ENCODE data around the gene NAT14. TPM values are rescaled to one million over a fixed set of nuclear protein-coding genes. Genes with fewer than 3 reads are reported as not detected.

The NAT14 gene, protein sequence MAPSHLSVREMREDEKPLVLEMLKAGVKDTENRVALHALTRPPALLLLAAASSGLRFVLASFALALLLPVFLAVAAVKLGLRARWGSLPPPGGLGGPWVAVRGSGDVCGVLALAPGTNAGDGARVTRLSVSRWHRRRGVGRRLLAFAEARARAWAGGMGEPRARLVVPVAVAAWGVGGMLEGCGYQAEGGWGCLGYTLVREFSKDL
- total RNA-seq = 16.7 and 39.8 TPM in 2 replicates

DNA sequence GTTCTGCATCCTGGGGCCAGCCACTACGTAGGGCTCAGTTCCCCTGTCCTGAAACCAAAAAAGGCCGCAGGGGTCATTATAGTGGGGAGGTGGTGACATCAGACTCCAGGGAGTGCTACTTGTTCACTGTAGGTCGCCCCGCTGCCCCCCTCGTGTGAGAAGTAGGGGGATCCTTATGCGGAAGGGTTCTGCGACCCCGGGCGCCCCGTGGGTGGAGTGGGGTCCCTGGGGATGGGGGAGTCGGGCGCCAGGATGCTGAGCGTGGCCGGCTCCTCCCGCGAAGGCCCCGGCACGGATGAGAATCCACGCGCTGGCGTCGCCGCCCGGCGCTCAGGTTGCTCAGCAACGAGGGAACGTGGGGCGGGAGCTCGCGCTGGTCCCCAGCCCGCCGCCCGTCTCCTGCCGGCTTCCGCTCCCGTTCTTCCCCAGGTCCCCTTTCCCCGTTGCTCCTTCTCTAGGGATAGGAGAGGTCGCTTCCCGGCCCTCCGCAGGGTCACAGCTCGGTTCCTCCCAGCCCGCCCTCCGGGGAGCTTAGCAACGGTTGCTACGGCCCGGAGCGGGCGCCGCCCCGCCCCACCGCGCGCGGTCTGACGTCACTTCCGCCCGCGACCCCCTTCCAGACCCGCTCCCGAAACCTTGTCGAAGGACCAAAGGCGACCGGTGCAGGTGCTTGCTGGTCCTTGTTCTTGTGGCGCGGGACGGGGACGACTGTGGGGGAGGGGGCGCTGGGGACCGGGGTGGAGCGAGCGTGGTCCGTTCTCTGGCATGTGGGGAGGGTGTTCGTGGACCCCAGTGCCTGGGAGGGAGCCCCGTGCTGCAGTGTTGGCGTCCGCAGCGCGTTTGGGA is at the start of gene NAT14:
TSS of gene NAT14 (plus strand) at position 596 of the 846 bp plus-strand sequence. CDS start 521 bp downstream, outside the sequence.

DNA sequence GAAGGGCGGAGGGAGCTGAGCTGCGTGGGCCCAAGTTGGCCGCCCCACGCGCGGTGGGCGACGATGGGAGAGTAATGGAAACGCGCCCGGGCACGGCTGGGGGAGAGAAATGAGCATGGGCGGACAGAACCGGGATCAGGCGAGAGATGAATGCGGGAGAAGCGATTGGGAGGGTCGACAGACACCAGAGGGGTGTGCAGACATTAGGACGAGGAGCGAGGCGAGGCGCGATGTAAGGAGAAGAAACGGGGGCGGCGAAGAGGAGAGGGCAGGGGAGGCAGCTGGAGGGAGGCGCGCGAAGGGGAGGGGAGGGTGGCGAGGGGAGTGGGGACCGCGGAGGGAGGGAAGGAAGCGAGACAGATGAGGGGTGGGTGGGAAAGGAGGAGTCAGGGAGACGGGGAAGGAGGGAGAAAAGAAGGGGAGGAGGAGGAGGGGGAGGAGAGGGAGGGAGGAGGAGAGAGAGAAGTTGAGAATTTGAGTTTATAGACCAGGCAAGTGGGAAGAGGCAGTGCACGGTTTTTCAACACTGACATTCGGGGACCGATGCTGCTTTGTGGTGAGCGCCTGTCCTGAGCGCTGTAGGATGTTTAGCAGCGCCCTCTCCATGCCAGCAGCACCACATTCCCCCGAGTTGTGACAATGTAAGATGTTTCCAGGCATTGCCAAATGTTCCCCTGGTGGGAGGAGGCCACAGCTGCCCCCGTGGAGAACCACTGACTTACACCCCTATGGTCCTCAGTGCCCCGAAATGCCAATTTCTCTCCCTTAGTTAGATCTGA is 41.8 kb upstream of the NAT14 start, which contains the start of gene SHISA7:
TSS of gene SHISA7 (minus strand) at position 256 of the 779 bp plus-strand sequence. CDS start 437 bp downstream, outside the sequence.

DNA sequence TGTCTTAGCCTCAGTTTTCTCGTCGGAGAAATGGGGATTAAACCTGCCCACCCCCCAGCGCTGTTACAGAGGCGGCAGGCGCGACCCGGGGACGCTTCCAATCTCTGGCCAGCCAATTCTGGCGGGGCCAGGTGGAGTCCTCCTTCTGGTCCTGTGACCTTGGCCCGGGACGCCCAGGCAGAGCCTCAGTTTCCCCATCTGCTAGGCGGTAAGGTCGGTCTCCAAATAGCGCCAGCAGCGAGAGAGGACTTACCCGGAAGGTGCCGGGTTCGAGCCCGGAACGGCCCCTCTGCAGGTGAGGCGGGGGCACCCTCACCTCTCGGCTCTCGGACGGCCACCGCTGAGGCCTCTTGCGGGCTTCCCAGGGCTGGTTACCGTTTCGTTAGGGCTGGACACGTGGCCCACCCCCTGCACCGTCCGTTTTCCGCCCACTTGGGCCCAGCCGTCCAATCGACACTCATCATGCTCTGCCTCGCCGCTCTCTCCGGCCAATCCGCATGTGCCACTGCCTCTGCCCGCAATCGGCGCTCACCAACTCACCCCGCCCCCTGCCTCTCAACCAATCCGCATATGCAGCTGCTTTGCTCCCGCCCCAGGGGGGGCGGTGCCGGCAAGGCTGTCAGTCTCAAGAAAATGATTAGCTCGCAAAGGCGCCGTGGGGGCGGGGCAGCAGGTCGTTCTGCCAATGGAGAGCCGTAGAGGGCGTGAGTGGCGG is 23.6 kb upstream of the NAT14 start, which contains the start of gene ISOC2:
TSS of gene ISOC2 (minus strand) at position 384 of the 715 bp plus-strand sequence. CDS start 5,156 bp downstream, outside the sequence.

DNA sequence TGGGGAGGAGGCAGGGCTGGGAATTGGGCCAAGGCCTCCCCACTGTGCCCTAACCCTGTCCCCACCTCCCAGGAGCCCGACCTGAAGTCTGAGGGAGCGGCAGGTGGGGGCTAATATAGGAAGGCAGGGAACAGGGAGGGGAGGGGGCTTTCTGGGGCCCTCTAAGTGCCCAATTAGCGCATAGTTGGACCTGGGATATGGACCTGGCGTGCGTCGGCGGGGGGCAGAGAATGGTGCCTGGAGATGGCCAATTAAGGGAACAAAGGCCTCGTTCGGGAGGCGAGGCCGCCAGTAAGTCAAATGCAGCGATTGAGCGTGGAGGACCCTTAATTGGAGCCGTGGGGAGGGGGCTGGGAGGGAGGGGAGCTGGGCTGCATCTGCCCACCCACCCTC is 20.3 kb upstream of the NAT14 start, which contains the start of gene C19orf85:
TSS of gene C19orf85 (minus strand) at position 90 of the 393 bp plus-strand sequence. CDS start 197 bp downstream, outside the sequence.

DNA sequence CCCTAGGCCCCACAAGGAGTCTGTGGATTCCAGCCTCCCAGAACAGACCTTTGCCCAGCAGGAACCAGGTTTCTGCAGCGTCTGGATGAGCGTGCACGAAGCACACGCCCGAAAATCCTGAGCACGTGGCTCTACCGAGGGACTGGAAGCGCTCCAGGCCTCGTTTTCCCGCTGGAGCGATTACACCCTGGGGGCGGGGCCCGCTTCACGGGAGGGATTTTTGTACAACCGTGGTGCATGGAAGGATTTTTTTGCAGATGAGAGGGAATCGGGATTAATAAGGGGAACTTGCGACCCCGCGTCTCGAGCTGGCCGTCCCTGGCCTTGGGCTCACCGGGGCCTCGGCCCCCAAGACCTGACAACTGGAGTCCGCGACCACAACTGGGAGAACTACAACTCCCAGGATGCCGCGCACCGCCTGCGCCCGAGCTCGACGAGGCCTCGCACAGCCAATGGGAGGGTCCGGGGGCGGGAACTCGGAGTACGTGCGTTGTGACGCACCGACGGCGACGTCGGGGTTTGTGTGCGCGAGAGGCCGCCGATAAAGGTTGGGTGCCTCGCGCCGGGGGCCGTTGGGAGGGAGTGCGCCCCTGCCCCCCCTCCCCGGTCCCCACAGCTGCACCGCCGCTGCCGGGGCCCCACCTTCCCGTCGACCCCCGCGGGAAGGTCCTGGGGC is 8.8 kb upstream of the NAT14 start, which contains the start of gene ZNF628:
TSS of gene ZNF628 (plus strand) at position 518 of the 676 bp plus-strand sequence. CDS start 3,294 bp downstream, outside the sequence.

DNA sequence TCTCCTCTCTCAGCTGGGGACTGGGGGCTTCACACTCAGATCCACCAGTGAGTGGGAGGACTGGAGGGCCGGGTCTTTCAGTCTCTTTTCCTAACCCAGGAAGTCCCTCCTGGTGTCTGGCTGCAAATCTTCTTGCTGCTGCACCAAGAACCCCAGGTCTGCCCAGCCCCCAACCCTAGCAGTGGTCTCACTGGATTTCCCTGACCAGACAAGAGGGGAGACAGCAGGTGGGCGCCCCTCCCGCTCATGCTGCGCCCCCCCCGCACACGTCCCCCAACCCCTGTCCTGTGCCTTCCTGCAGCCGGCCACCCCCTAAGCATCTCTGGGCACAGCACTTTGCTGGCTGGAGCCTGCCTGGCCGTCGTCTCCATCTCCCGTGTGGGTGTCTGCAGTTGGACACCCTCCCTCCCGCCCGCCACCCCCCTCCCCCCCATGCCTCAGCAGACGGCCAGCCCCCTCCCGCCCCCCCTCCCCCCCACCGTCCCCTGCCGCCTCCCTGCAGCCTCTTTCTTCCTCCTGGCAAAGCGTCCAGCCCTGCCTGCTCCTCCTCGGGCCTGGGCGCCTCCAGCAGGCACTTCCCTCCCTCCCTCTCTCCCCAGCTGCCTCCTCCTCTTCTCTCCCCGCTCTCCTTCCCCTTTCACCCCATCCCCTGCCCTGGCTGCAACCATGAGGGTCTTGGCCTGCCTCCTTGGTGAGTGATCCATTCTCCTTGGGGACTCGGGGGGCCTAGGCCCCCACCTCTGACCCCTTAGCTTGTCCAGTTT is 3.1 kb downstream of the NAT14 start, which contains the start of gene SSC5D:
TSS of gene SSC5D (plus strand) at position 513 of the 764 bp plus-strand sequence. CDS start at position 667, 154 bp downstream.

Other genes starting within 250 kb of the NAT14 start
- 38.7 and 50.4 TPM in 2 replicates for gene PPP6R1, start 226.2 kb upstream of the NAT14 start, total RNA-seq
- gene HSPBP1, start 205.1 kb upstream of the NAT14 start, total RNA-seq = 61.6 and 84.8 TPM in 2 replicates
- 1.6 and 5.0 TPM in 2 replicates for gene BRSK1, start 201.2 kb upstream of the NAT14 start, total RNA-seq
- not detected in 2 replicates for gene TMEM150B, start 159.8 kb upstream of the NAT14 start, total RNA-seq
- gene KMT5C, start 145.3 kb upstream of the NAT14 start, total RNA-seq = 14.7 and 18.8 TPM in 2 replicates
- gene COX6B2, start 130.5 kb upstream of the NAT14 start, total RNA-seq = 0.35 TPM in 1 of 2 replicates, not detected in the other
- not detected in 2 replicates for gene GARIN5B, start 121.9 kb upstream of the NAT14 start, total RNA-seq
- 5.5 and 6.1 TPM in 2 replicates for gene IL11, start 114.7 kb upstream of the NAT14 start, total RNA-seq
- not detected in 2 replicates for gene TMEM190, start 108.4 kb upstream of the NAT14 start, total RNA-seq
- 11.8 and 33.3 TPM in 2 replicates for gene TMEM238, start 100.9 kb upstream of the NAT14 start, total RNA-seq
- 279 and 544 TPM in 2 replicates for gene RPL28, start 99.3 kb upstream of the NAT14 start, total RNA-seq
- gene UBE2S, start 77.4 kb upstream of the NAT14 start, total RNA-seq = 144 and 190 TPM in 2 replicates
- not detected in 2 replicates for gene SHISA7, start 41.9 kb upstream of the NAT14 start, total RNA-seq
- 70.7 and 87.7 TPM in 2 replicates for gene ISOC2, start 23.5 kb upstream of the NAT14 start, total RNA-seq
- gene C19orf85, start 20.4 kb upstream of the NAT14 start, total RNA-seq = not detected in 2 replicates
- gene ZNF628, start 8.6 kb upstream of the NAT14 start, total RNA-seq = 3.7 and 10.4 TPM in 2 replicates
- 0.09 TPM in 1 of 2 replicates, not detected in the other for gene SSC5D, start 3.2 kb downstream of the NAT14 start, total RNA-seq
- gene SBK2, start 51.9 kb downstream of the NAT14 start, total RNA-seq = not detected in 2 replicates
- gene SBK3, start 60.4 kb downstream of the NAT14 start, total RNA-seq = not detected in 2 replicates
- gene ZNF579, start 95.7 kb downstream of the NAT14 start, total RNA-seq = 7.2 and 7.6 TPM in 2 replicates
- gene FIZ1, start 114.3 kb downstream of the NAT14 start, total RNA-seq = 3.1 and 3.7 TPM in 2 replicates
- gene ZNF524, start 115.1 kb downstream of the NAT14 start, total RNA-seq = 27.2 and 31.9 TPM in 2 replicates
- gene ZNF865, start 120.5 kb downstream of the NAT14 start, total RNA-seq = 4.4 and 5.8 TPM in 2 replicates
- gene ZNF784, start 139.4 kb downstream of the NAT14 start, total RNA-seq = 4.1 and 6.1 TPM in 2 replicates
- gene ZNF580, start 155.8 kb downstream of the NAT14 start, total RNA-seq = 10.5 and 29.2 TPM in 2 replicates
- gene ZNF581, start 158.5 kb downstream of the NAT14 start, total RNA-seq = 30.8 and 37.0 TPM in 2 replicates
- 14.0 and 18.0 TPM in 2 replicates for gene CCDC106, start 163.0 kb downstream of the NAT14 start, total RNA-seq
- gene U2AF2, start 169.8 kb downstream of the NAT14 start, total RNA-seq = 174 and 255 TPM in 2 replicates
- gene EPN1, start 190.0 kb downstream of the NAT14 start, total RNA-seq = 137 and 177 TPM in 2 replicates

All from airway epithelial cell (primary cell).